ENCODE results near the gene GNA12. TPM values are rescaled to one million over a fixed set of nuclear protein-coding genes. Genes with fewer than 3 reads are reported as not detected.

Gene GNA12
- total and polyA plus RNA-seq, 4 donors: 3.7 to 19.0 (median 11.3) TPM

GRCh38 chr7:2860627-2861133 is 16.6 kb upstream of the GNA12 start:
- WGBS: 62% methylated on average over 14 of the region's 14 CpGs
- Histone ChIP-seq H3K27ac (ENCODE audit: low read depth in 1 of 2, low read length in 2 of 2) (no peak overlapping the region), H3K9me3 (ENCODE audit: control insufficient read depth in 4 of 4, low read length in 3 of 4) (no peaks in the 10 kb centered on the region)

More at GRCh38 chr7:2860627-2861133, 16.6 kb upstream of the GNA12 start:
- no peak for TF ChIP-seq CTCF (IDR thresholded peaks at IDR 0.05; ENCODE audit: low read depth, low read length, missing input control)
- no peak for TF ChIP-seq HNF4A (conservative IDR thresholded peaks at IDR 0.05)
- TF ChIP-seq RAD21 (IDR thresholded peaks at IDR 0.05): no peak
- no peak for TF ChIP-seq NR2F2 (IDR thresholded peaks at IDR 0.05)
- TF ChIP-seq EGR1 (IDR thresholded peaks at IDR 0.05; ENCODE audit: low read depth in 2 of 2): no peak
- TF ChIP-seq MAX (IDR thresholded peaks at IDR 0.05): no peak
- no peak for TF ChIP-seq HNF4G (IDR thresholded peaks at IDR 0.05)
- no peak for TF ChIP-seq FOXA1 (IDR thresholded peaks at IDR 0.05)
- TF ChIP-seq RXRA (IDR thresholded peaks at IDR 0.05): no peak
- TF ChIP-seq ATF3 (IDR thresholded peaks at IDR 0.05): no peak
- TF ChIP-seq JUND (IDR thresholded peaks at IDR 0.05): no peak
- no peak for TF ChIP-seq REST (IDR thresholded peaks at IDR 0.05)
- no peak for TF ChIP-seq TAF1 (conservative IDR thresholded peaks at IDR 0.05)
- no peak for TF ChIP-seq GABPA (IDR thresholded peaks at IDR 0.05 in 1 of 2, conservative IDR thresholded peaks at IDR 0.05 in 1 of 2)
- TF ChIP-seq FOXA2 (IDR thresholded peaks at IDR 0.05): no peak
- Histone ChIP-seq H3K27me3 (ENCODE audit: control insufficient read depth in 4 of 4, insufficient read depth in 4 of 4, low read length in 3 of 4) (no peaks in the 10 kb centered on the region), H3K4me1 (ENCODE audit: control insufficient read depth in 4 of 4, insufficient read depth in 4 of 4, low read length in 3 of 4) (peaks cover 0 to 3% (median 0%) of the 10 kb centered on the region in 4 donors), H3K4me3 (ENCODE audit: low read depth in 1 of 3, low read length in 3 of 3) (no peak overlapping the region), H3K9ac (ENCODE audit: low read depth in 1 of 2, low read length in 2 of 2) (no peak overlapping the region), H3K36me3 (ENCODE audit: control insufficient read depth in 4 of 4, insufficient read depth in 3 of 4, low read depth in 1 of 4, low read length in 3 of 4) (no peaks in the 10 kb centered on the region)
- no peak for DNase-seq (ENCODE audit: low spot score)

Measured in liver (tissue), 9 donors.